Measurements from ENCODE around the gene CRYBA4.

- TF ChIP-seq CTCF (IDR thresholded peaks at IDR 0.05) = no peak
- TF ChIP-seq EP300 (IDR thresholded peaks at IDR 0.05) = no peak
Measured at GRCh38 chr22:26614322-26614721, 7.4 kb upstream of the CRYBA4 start.
